GM12878 (cell line): ENCODE measurements around the gene PLS1. TPM values are rescaled to one million over a fixed set of nuclear protein-coding genes. Genes with fewer than 3 reads are reported as not detected.

ENCODE experiments used
- ATAC-seq: fragments of 200-7000 bp; cut with Tn5 transposase; 3 replicates; pipeline ENCODE4 v1.9.1; 2020; ENCODE audit warnings: mild to moderate bottlenecking, moderate library complexity
- BruUV-seq: library from RNA; stranded (reverse); fragments of 400-500 nt; replicated peaks from 2 replicates; lab custom pipeline; 2021; lab: Mats Ljungman, UMichigan
- CTCF ChIA-PET: fragments of 300-600 bp; sonication (Branson Sonifier 250); formaldehyde crosslinking; extraction: SDS; loops from one replicate; lab custom pipeline; 2021; ENCODE audit warnings: inconsistent platforms; lab: Yijun Ruan, JAX
- POLR2A ChIA-PET: fragments of 350-600 bp; formaldehyde crosslinking; extraction: SDS; loops from one replicate; lab custom pipeline; 2021; ENCODE audit warnings: inconsistent platforms; lab: Charles Lee
- RAD21 ChIA-PET: fragments of 300-600 bp; sonication (Branson Sonifier 250); formaldehyde crosslinking; loops from one replicate; lab custom pipeline; 2023; ENCODE audit warnings: antibody characterized with exemption; ENCODE audit not compliant: unreplicated experiment; lab: Charles Lee
- SMC1A ChIA-PET: fragments of 300-600 bp; sonication (Branson Sonifier 250); formaldehyde crosslinking; loops from one replicate; lab custom pipeline; 2023; ENCODE audit not compliant: unreplicated experiment, uncharacterized antibody; lab: Charles Lee
- DNase-seq: peaks from one replicate; pipeline ENCODE4 v3.0.0-alpha.2; 2011; ENCODE audit warnings: low read depth, low spot score
- FAIRE-seq: peaks from 3 replicates; lab custom pipeline; 2011; peaks lifted over from hg19 to GRCh38; lab: Jason Lieb, UNC
- H2AFZ ChIP-seq: 2 replicates; pipeline ENCODE4 v1.6.0; 2011; ENCODE audit warnings: low read depth, low read length, control low read depth; ENCODE audit not compliant: control insufficient read depth
- H3K27ac ChIP-seq: 2 replicates; pipeline ENCODE4 v1.5.1; 2011; ENCODE audit warnings: control low read depth; ENCODE audit not compliant: control insufficient read depth, insufficient read depth
- H3K27me3 ChIP-seq, 2 experiments: replicated peaks in 1 of 2; 2 replicates each; pipeline versions ENCODE4 v1.6.0 to v1.6.1; 2011; ENCODE audit warnings: low read length in 1 of 2; ENCODE audit not compliant: control insufficient read depth in 2 of 2, insufficient read depth in 2 of 2
- H3K36me3 ChIP-seq, 2 experiments: 2 replicates each; pipeline ENCODE4 v1.5.1; 2011; ENCODE audit warnings: low read length in 1 of 2; ENCODE audit not compliant: control insufficient read depth in 2 of 2, insufficient read depth in 2 of 2
- H3K4me1 ChIP-seq: 2 replicates; pipeline ENCODE4 v1.6.1; 2011; ENCODE audit warnings: mild to moderate bottlenecking, low read length, moderate library complexity, mixed read lengths; ENCODE audit not compliant: control insufficient read depth, insufficient read depth
- H3K4me2 ChIP-seq: 2 replicates; pipeline ENCODE4 v1.6.0; 2011; ENCODE audit warnings: control low read depth; ENCODE audit not compliant: control insufficient read depth, insufficient read depth
- H3K4me3 ChIP-seq: fragments of 200-600 bp; sonication (generic); 2 replicates; pipeline ENCODE4 v1.5.1; 2016
- H3K79me2 ChIP-seq: 2 replicates; pipeline ENCODE4 v1.6.0; 2011; ENCODE audit warnings: low read length; ENCODE audit not compliant: control insufficient read depth, insufficient read depth
- H3K9ac ChIP-seq: 2 replicates; pipeline ENCODE4 v1.8.0; 2011; ENCODE audit warnings: low read length, control low read depth, mixed read lengths; ENCODE audit not compliant: control insufficient read depth, insufficient read depth
- H3K9me3 ChIP-seq: replicated peaks from 3 replicates; pipeline ENCODE4 v1.5.1; 2011; ENCODE audit warnings: mild to moderate bottlenecking, low read length; ENCODE audit not compliant: control insufficient read depth, insufficient read depth
- H4K20me1 ChIP-seq: 2 replicates; pipeline ENCODE4 v1.6.0; 2011; ENCODE audit not compliant: control insufficient read depth, insufficient read depth
- ELK1 ChIP-seq: IDR thresholded peaks from 2 replicates; pipeline ENCODE4 v1.6.1; 2012; ENCODE audit warnings: low read depth, low read length, improper control_type of control experiment
- NFYA ChIP-seq: IDR thresholded peaks from 2 replicates; pipeline ENCODE4 v1.6.1; 2011; ENCODE audit warnings: low read depth, mild to moderate bottlenecking, low read length, improper control_type of control experiment, borderline replicate concordance
- RBBP5 ChIP-seq: fragments of 200-600 bp; sonication (generic); conservative IDR thresholded peaks from 2 replicates; pipeline ENCODE4 v1.6.1; 2016
- ZNF207 ChIP-seq: fragments of 450-650 bp; IDR thresholded peaks from 2 replicates; pipeline ENCODE4 v1.6.1; 2014; ENCODE audit warnings: antibody characterized with exemption, mild to moderate bottlenecking, borderline replicate concordance
- ZNF24 ChIP-seq: fragments of 450-650 bp; IDR thresholded peaks from 2 replicates; pipeline ENCODE4 v1.6.1; 2017; ENCODE audit warnings: antibody characterized with exemption, mild to moderate bottlenecking
- ZNF274 ChIP-seq: IDR thresholded peaks from one replicate; pipeline ENCODE4 v1.8.0; 2011; ENCODE audit not compliant: insufficient read length, insufficient read depth
- WGBS: methylation state at CpG from one replicate; pipeline ENCODE4 v1.1.6; 2016; ENCODE audit warnings: low lambda C conversion rate; ENCODE audit not compliant: insufficient replicate concordance, insufficient coverage; ENCODE audit errors: missing lambda C conversion rate; 5-methylcytosine and 5-hydroxymethylcytosine counted together
- in situ Hi-C: fragments of 300-500 bp; cut with MboI; formaldehyde crosslinking; loops from 9 replicates; pipeline ENCODE4 v1.14.3; 2018; ENCODE audit warnings: mixed read lengths
- intact Hi-C: fragments of 100-400 bp; cut with micrococcal nuclease; formaldehyde crosslinking; loops from one replicate; pipeline ENCODE4 v1.14.2; 2022; ENCODE audit not compliant: unreplicated experiment
- polyA plus RNA-seq, 11 experiments: library from polyadenylated mRNA; depleted of rRNA in 4 of 11; unstranded in 6 of 11; stranded (reverse) in 5 of 11; fragments of >200 nt; fragmentation: Nextera tagmentation in 4 of 11; fragmentation: Illumina TruSeq in 1 of 11; extraction: Ambion mirVana in 4 of 11; extraction: Trizol in 1 of 11; gene quantifications; 1 replicate in 1 of 11; 2 replicates in 10 of 11; pipeline versions ENCODE4 v1.2.1 to v1.2.3, GENCODE V29; 2011 to 2016; ENCODE audit warnings: inconsistent platforms in 2 of 11, missing spikeins in 2 of 11, low read depth in 1 of 11
- total RNA-seq, 4 experiments: library from RNA; depleted of rRNA in 3 of 4; stranded (reverse); fragments of >200 nt in 3 of 4; fragmentation: Illumina TruSeq in 1 of 4; extraction: Trizol in 1 of 4; gene quantifications; 2 replicates each; pipeline versions ENCODE4 v1.2.1 to v1.2.3, GENCODE V29; 2013 to 2021
- TF ChIP-seq, protein P1 (sequence below): fragments of 450-650 bp; IDR thresholded peaks from 2 replicates; pipeline ENCODE4 v1.6.1; 2018; ENCODE audit warnings: borderline replicate concordance, mild to moderate bottlenecking; ENCODE audit not compliant: partially characterized antibody
- TF ChIP-seq, protein P2 (sequence below): fragments of 450-650 bp; IDR thresholded peaks from 2 replicates; pipeline ENCODE4 v1.6.1; 2017; ENCODE audit warnings: mild to moderate bottlenecking

The PLS1 gene
- total and polyA plus RNA-seq, 10 of the 15 experiments (the other 5 are each of a cell fraction or from before 2014, with no cell fraction given): 0.59 to 11.7 (median 1.7) TPM

DNA sequence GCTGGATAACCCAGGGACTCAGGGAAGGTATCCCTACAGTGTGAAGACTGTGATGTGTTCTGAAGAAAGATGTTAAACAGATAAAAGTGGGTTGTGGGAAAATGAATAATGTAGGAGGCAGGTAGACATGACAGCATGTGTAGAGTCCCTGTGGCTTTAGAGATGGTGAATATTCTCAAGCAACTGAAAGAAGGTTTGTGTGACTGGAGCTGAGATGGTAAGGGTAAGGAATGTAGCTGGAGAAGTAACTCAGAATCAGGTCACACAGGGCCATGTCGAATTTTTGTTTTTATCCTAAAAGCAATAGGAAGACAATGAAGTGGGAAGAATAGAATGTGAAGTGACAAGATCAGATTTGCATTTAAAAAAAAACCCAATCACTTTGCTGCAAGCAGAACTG is 73.9 kb downstream of the PLS1 start:
- ChIA-PET POLR2A (no interaction called here), RAD21 (no interaction called here), SMC1A (interaction anchor here (0.7 kb wide), 1 partner anchor 12 kb away, joined by 3 read pairs; no protein-coding TSS in a partner anchor), CTCF (no interaction called here)
- no peak overlapping the region for H3K4me3 ChIP-seq
- no peak for DNase-seq
- no peaks in the 10 kb centered on the region for H4K20me1 ChIP-seq
- H3K4me2 ChIP-seq: no peak overlapping the region
- H3K36me3 ChIP-seq: no peaks in the 10 kb centered on the region
- intact Hi-C loops: no loop called here
- no peaks in the 10 kb centered on the region for H3K9me3 ChIP-seq
- H3K79me2 ChIP-seq: no peaks in the 10 kb centered on the region
- no peak overlapping the region for H2AFZ ChIP-seq
- H3K27me3 ChIP-seq: no peaks in the 10 kb centered on the region
- FAIRE-seq: no peak
- BruUV-seq: no TSS peak
- WGBS: 0% methylated on average over 1 of the region's 1 CpG
- H3K27ac ChIP-seq: no peak overlapping the region
- in situ Hi-C loops: no loop called here
- no peak for TF ChIP-seq NFYA
- TF ChIP-seq, protein P1, sequence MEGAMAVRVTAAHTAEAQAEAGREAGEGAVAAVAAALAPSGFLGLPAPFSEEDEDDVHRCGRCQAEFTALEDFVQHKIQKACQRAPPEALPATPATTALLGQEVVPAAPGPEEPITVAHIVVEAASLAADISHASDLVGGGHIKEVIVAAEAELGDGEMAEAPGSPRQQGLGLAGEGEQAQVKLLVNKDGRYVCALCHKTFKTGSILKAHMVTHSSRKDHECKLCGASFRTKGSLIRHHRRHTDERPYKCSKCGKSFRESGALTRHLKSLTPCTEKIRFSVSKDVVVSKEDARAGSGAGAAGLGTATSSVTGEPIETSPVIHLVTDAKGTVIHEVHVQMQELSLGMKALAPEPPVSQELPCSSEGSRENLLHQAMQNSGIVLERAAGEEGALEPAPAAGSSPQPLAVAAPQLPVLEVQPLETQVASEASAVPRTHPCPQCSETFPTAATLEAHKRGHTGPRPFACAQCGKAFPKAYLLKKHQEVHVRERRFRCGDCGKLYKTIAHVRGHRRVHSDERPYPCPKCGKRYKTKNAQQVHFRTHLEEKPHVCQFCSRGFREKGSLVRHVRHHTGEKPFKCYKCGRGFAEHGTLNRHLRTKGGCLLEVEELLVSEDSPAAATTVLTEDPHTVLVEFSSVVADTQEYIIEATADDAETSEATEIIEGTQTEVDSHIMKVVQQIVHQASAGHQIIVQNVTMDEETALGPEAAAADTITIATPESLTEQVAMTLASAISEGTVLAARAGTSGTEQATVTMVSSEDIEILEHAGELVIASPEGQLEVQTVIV: no peak
- TF ChIP-seq ZNF207: no peak
- no peak for TF ChIP-seq ZNF274
- TF ChIP-seq, protein P2, sequence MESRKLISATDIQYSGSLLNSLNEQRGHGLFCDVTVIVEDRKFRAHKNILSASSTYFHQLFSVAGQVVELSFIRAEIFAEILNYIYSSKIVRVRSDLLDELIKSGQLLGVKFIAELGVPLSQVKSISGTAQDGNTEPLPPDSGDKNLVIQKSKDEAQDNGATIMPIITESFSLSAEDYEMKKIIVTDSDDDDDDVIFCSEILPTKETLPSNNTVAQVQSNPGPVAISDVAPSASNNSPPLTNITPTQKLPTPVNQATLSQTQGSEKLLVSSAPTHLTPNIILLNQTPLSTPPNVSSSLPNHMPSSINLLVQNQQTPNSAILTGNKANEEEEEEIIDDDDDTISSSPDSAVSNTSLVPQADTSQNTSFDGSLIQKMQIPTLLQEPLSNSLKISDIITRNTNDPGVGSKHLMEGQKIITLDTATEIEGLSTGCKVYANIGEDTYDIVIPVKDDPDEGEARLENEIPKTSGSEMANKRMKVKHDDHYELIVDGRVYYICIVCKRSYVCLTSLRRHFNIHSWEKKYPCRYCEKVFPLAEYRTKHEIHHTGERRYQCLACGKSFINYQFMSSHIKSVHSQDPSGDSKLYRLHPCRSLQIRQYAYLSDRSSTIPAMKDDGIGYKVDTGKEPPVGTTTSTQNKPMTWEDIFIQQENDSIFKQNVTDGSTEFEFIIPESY: no peak
- TF ChIP-seq ELK1: no peak
- TF ChIP-seq ZNF24: no peak
- no peak for TF ChIP-seq RBBP5
- no peak overlapping the region for H3K9ac ChIP-seq
- H3K4me1 ChIP-seq: no peaks in the 10 kb centered on the region
- ATAC-seq: no peak
